Measurements from ENCODE around the gene VWC2L. TPM values are rescaled to one million over a fixed set of nuclear protein-coding genes. Genes with fewer than 3 reads are reported as not detected.

VWC2L gene
- total and polyA plus RNA-seq, 2 of the 4 experiments (the other 2 are of a cell fraction): not detected

- Histone ChIP-seq H3K4me1 (ENCODE audit: control insufficient read depth, insufficient read depth, low read length) (no peaks in the 10 kb centered on the region), H4K91ac (ENCODE audit: insufficient read depth, low read depth, low read length) (no peak overlapping the region), H4K20me1 (ENCODE audit: insufficient read depth, low read length) (no peaks in the 10 kb centered on the region), H3K9ac (ENCODE audit: low read depth, low read length) (no peak overlapping the region), H3K9me1 (ENCODE audit: insufficient read depth, low read length) (no peaks in the 10 kb centered on the region), H3K56ac (ENCODE audit: extremely low read depth, insufficient read depth, low read length) (no peak overlapping the region), H4K5ac (ENCODE audit: low read depth, low read length) (no peak overlapping the region), H3K18ac (ENCODE audit: low read depth, low read length) (no peak overlapping the region), H2AK9ac (replicated peaks; ENCODE audit: low read depth, low read length, poor library complexity) (no peak overlapping the region), H3K27me3 (ENCODE audit: control insufficient read depth, insufficient read depth, low read length) (no peaks in the 10 kb centered on the region), H3K23ac (ENCODE audit: low read depth, low read length) (no peak overlapping the region), H2BK120ac (ENCODE audit: low read depth, low read length) (no peak overlapping the region), H3K27ac (ENCODE audit: insufficient read depth, low read length) (no peak overlapping the region), H4K8ac (ENCODE audit: low read depth in 2 of 2, low read length in 2 of 2) (no peak overlapping the region), H2BK15ac (ENCODE audit: low read depth, low read length) (no peak overlapping the region), H3K4ac (ENCODE audit: low read depth, low read length) (no peak overlapping the region), H3K36me3 (ENCODE audit: control insufficient read depth, insufficient read depth, low read length) (no peaks in the 10 kb centered on the region), H3K14ac (replicated peaks; ENCODE audit: low read depth, low read length) (no peak overlapping the region), H2AFZ (replicated peaks; ENCODE audit: low read length, poor library complexity) (no peak overlapping the region), H3K4me3 (ENCODE audit: insufficient read depth, low read depth, low read length) (no peak overlapping the region), H3K4me2 (ENCODE audit: low read depth, low read length) (no peak overlapping the region), H3K9me3 (ENCODE audit: control insufficient read depth, insufficient read depth, low read length) (no peaks in the 10 kb centered on the region), H2BK20ac (ENCODE audit: low read depth, low read length) (no peak overlapping the region), H3K79me1 (ENCODE audit: low read depth in 1 of 2, low read length in 2 of 2) (no peaks in the 10 kb centered on the region), H2AK5ac (ENCODE audit: low read depth, low read length) (no peak overlapping the region), H2BK5ac (ENCODE audit: low read depth, low read length, poor library complexity, severe bottlenecking) (no peak overlapping the region)
- dilution Hi-C loops (cut with HindIII; ENCODE audit: low sequenced_read_pairs, unreplicated experiment): no loop called here
- CTCF ChIA-PET: no interaction called here
- no CpG with 5 or more reads among the region's 4 CpGs for WGBS, 2 experiments (ENCODE audit: extremely low coverage in 2 of 2, insufficient read length in 1 of 2)
- ATAC-seq (ENCODE audit: low read depth) (no peak), DNase-seq (no peak)
- intact Hi-C loops (cut with micrococcal nuclease): no loop called here
- POLR2A ChIA-PET (ENCODE audit: unreplicated experiment): no interaction called here
- BruUV-seq (replicated peaks): no TSS peak
- in situ Hi-C loops (cut with MboI; ENCODE audit: low sequenced_read_pairs): no loop called here
- TF ChIP-seq RAD21 (IDR thresholded peaks at IDR 0.05; ENCODE audit: low read length): no peak
- TF ChIP-seq MXI1 (IDR thresholded peaks at IDR 0.05; ENCODE audit: borderline replicate concordance, low read depth, low read length): no peak
- no peak for TF ChIP-seq CTCF (conservative IDR thresholded peaks at IDR 0.05; ENCODE audit: low read depth, low read length)
- TF ChIP-seq RFX5 (IDR thresholded peaks at IDR 0.05; ENCODE audit: low read depth, low read length): no peak
- no peak for TF ChIP-seq MAFK (IDR thresholded peaks at IDR 0.05; ENCODE audit: low read depth, low read length)
- TF ChIP-seq FOS (IDR thresholded peaks at IDR 0.05; ENCODE audit: low read depth, low read length): no peak
- no peak for TF ChIP-seq CHD1 (IDR thresholded peaks at IDR 0.05; ENCODE audit: low read depth, low read length)
- no peak for TF ChIP-seq BHLHE40 (IDR thresholded peaks at IDR 0.05; ENCODE audit: low read depth, low read length)
- TF ChIP-seq SMC3 (IDR thresholded peaks at IDR 0.05; ENCODE audit: low read depth, low read length): no peak
- no peak for TF ChIP-seq POLR2A (IDR thresholded peaks at IDR 0.05; ENCODE audit: low read depth, low read length)
Observed at GRCh38 chr2:214560176-214560575, 149.3 kb downstream of the VWC2L start.

All from IMR-90 (cell line).